Immature natural killer cell (primary cell): ENCODE results near the gene TKT. TPM values are rescaled to one million over a fixed set of nuclear protein-coding genes. Genes with fewer than 3 reads are reported as not detected.
A peak's percentile ranks its signal among the peaks of the same experiment; 100 is the strongest.
"Not testable (repeated sequence)": the region's sequence is repeated elsewhere in the genome, so short reads cannot be mapped to it uniquely, and the experiment has no call there.

Experiments
- DNase-seq, 3 donors: peaks; one replicate each; pipeline ENCODE4 v3.0.0; 2022; ENCODE audit warnings: mixed read lengths in 1 of 3
- H3K27ac Mint-ChIP-seq, 6 donors: one replicate each; pipeline ENCODE4 v1.8.0; 2020; ENCODE audit warnings: mixed read lengths in 6 of 6, mild to moderate bottlenecking in 5 of 6, inconsistent platforms in 4 of 6, moderate library complexity in 3 of 6
- H3K27me3 Mint-ChIP-seq, 3 donors: one replicate each; pipeline ENCODE4 v1.8.0; 2020 to 2021; ENCODE audit warnings: low read depth in 3 of 3, mild to moderate bottlenecking in 3 of 3, mixed read lengths in 3 of 3, moderate library complexity in 3 of 3, inconsistent platforms in 1 of 3
- H3K36me3 Mint-ChIP-seq, 3 donors: one replicate each; pipeline ENCODE4 v1.8.0; 2020; ENCODE audit warnings: mixed read lengths in 3 of 3, inconsistent platforms in 2 of 3, mild to moderate bottlenecking in 2 of 3
- H3K4me1 Mint-ChIP-seq, 2 donors: one replicate each; pipeline ENCODE4 v1.8.0; 2020; ENCODE audit warnings: inconsistent platforms in 2 of 2, mild to moderate bottlenecking in 2 of 2, mixed read lengths in 2 of 2, moderate library complexity in 1 of 2
- H3K4me3 Mint-ChIP-seq, 5 donors: one replicate each; pipeline ENCODE4 v1.8.0; 2020; ENCODE audit warnings: mild to moderate bottlenecking in 5 of 5, mixed read lengths in 5 of 5, inconsistent platforms in 3 of 5, moderate library complexity in 3 of 5
- H3K9me3 Mint-ChIP-seq, 6 donors: one replicate each; pipeline ENCODE4 v1.8.0; 2020; ENCODE audit warnings: mild to moderate bottlenecking in 6 of 6, mixed read lengths in 6 of 6, inconsistent platforms in 4 of 6, moderate library complexity in 3 of 6
- polyA plus RNA-seq, 3 donors: library from polyadenylated mRNA; unstranded; fragments of 300-500 nt; fragmentation: Illumina TruSeq; gene quantifications; one replicate each; pipeline ENCODE4 v1.2.3, GENCODE V29; 2021

TKT gene, protein sequence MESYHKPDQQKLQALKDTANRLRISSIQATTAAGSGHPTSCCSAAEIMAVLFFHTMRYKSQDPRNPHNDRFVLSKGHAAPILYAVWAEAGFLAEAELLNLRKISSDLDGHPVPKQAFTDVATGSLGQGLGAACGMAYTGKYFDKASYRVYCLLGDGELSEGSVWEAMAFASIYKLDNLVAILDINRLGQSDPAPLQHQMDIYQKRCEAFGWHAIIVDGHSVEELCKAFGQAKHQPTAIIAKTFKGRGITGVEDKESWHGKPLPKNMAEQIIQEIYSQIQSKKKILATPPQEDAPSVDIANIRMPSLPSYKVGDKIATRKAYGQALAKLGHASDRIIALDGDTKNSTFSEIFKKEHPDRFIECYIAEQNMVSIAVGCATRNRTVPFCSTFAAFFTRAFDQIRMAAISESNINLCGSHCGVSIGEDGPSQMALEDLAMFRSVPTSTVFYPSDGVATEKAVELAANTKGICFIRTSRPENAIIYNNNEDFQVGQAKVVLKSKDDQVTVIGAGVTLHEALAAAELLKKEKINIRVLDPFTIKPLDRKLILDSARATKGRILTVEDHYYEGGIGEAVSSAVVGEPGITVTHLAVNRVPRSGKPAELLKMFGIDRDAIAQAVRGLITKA
- 10 to 100 TPM; 52.6 to 75.2 (median 69.3) TPM for polyA plus RNA-seq

DNA sequence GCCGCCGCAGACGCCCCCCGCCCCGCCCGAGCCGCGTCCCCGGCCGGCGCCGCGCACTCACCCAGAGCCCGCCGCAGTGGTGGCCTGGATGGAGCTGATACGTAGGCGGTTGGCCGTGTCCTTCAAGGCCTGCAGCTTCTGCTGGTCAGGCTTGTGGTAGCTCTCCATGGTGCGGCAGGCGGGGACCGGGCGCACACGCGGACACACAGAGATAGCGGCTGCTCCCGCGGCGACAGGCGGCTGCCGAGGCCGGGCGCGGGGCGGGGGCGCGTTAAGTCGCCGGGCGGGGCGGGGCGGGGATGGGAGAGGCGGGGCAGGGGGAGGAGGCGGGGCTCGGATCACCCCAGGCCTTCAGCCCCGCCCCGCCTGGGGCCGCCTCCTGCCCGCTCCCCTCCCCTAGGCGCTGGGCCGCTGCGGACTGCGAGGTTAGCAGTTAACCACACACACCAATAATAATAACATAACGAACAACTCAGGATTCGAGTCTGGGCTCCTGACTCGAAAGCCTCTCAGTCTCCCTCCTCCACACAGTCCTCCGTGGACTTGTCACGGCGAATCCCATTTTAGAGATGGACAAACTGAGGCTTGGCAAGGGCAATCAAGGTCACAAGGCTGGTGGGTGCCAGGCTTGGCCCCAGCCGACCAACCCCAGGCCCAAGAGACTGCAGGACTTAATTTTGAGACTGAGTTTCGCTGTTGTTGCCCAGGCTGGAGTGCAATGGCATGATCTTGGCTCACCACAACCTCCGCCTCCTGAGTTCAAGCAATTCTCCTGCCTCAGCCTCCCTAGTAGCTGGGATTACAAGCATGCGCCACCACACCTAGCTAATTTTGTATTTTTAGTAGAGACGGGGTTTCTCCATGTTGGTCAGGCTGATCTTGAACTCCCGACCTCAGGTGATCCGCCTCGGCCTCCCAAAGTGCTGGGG, at the start of gene TKT:
Gene TKT, minus strand, starts transcription at position 248 of the 929 bp plus-strand sequence. Its CDS starts 80 bp downstream, at position 168.
- H3K9me3 Mint-ChIP-seq: no peaks in the 10 kb centered on the region
- DNase-seq: peak; percentile 76 to 83 (median 79)
- H3K27me3 Mint-ChIP-seq: peaks cover 0 to 3% (median 1%) of the 10 kb centered on the region in 3 donors
- peaks cover 34 to 37% of the 10 kb centered on the region in 2 donors for H3K4me1 Mint-ChIP-seq
- peak within 1 kb of the TSS; percentile 86 to 90 (median 89) for H3K4me3 Mint-ChIP-seq
- no peaks in the 10 kb centered on the region for H3K36me3 Mint-ChIP-seq
- peak within 1 kb of the TSS; percentile 65 to 86 (median 79) for H3K27ac Mint-ChIP-seq

DNA sequence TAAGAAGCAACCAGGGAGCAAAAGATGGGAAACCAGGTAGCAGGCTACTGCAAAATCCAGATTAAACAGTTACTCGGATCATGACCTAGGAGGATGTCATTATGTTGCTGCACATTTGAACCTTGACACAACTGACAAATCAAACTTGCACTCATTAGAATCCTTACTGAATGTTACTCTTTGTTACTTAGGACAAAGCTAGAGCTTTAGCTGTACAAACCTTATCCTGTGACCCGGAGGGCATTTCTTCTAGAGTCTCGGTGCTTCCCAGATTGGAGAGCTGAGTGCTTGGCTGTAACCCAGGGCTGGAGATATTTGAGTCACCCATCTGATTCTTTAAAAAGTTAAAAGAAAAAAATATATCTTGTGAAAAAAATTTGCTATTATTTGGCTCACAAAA, 48.1 kb upstream of the TKT start:
- H3K4me3 Mint-ChIP-seq: no peak overlapping the region
- H3K27ac Mint-ChIP-seq: no peak overlapping the region
- H3K36me3 Mint-ChIP-seq: peaks cover 0 to 29% (median 10%) of the 10 kb centered on the region in 3 donors
- H3K9me3 Mint-ChIP-seq: no peaks in the 10 kb centered on the region
- H3K4me1 Mint-ChIP-seq: peaks cover 2 to 5% of the 10 kb centered on the region in 2 donors
- no peak for DNase-seq
- H3K27me3 Mint-ChIP-seq: no peaks in the 10 kb centered on the region

DNA sequence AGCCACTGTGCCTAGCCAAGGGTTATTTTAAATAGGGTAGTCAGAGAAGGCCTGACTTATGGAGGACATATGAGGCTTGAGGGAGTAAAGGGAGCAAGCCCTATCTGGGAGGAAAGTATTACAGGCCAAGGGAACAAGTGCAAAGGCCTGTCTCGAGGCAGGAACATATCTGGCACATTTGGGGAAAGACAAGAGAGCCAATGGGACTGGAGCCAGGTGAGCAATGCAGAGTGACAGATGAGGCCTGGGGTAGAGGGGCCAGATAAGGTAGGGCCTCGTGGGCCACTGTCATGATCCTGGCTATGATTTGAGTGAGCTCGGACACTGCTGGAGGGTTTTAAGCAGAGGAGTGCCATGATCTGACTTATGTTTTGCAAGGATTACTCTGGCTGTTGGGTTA, 47.7 kb upstream of the TKT start:
- Mint-ChIP-seq H3K9me3 (no peaks in the 10 kb centered on the region), H3K27me3 (no peaks in the 10 kb centered on the region), H3K4me1 (peaks cover 2 to 5% of the 10 kb centered on the region in 2 donors), H3K36me3 (peaks cover 0 to 26% (median 7%) of the 10 kb centered on the region in 3 donors), H3K27ac (peak overlapping the region in 1 of 6 donors; percentile 1), H3K4me3 (no peak overlapping the region)
- DNase-seq: no peak

DNA sequence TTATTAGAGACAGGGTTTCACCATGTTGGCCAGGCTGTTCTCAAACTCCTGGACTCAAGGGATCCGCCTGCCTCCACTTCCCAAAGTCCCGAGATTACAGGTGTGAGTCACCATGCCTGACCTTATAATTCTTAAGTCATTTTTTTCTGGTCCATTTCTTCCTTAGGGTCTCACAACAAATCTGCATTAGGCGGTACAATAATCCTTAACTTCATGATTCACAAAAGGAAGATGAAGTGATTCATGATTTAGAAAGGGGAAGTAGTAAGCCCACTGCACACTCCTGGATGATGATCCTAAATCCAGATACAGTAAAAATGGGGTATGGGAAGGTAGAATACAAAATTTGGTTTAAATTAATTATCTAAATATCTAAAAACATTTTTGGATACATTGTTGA, 45.0 kb upstream of the TKT start:
- no peak for DNase-seq
- H3K4me3 Mint-ChIP-seq: no peak overlapping the region
- H3K27ac Mint-ChIP-seq: peak overlapping the region in 1 of 6 donors; percentile 3
- no peaks in the 10 kb centered on the region for H3K27me3 Mint-ChIP-seq
- peaks cover 2 to 5% of the 10 kb centered on the region in 2 donors for H3K4me1 Mint-ChIP-seq
- H3K36me3 Mint-ChIP-seq: peaks cover 5 to 21% (median 5%) of the 10 kb centered on the region in 3 donors
- no peaks in the 10 kb centered on the region for H3K9me3 Mint-ChIP-seq

DNA sequence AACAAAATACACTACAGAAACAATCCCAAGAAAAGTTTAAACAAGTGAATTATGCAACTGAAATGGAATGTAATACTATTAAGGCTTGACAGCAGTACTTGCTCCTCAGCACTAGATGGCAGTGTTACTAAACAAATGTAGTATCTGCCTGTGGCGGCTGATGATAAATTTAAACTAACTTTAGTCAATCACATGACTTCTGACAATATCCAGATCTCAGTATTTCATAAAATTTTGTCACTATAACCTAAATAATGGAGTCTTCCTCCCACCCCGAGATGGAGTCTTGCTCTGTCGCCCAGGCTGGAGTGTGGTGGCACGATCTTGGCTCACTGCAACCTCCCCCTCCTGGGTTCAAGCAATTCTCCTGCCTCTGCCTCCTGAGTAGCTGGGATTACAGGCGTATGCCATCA, 43.8 kb upstream of the TKT start:
- not testable (repeated sequence) for H3K9me3 Mint-ChIP-seq, H3K4me1 Mint-ChIP-seq, H3K27me3 Mint-ChIP-seq, H3K27ac Mint-ChIP-seq, H3K4me3 Mint-ChIP-seq
- peaks cover 3 to 21% (median 5%) of the 10 kb centered on the region in 3 donors for H3K36me3 Mint-ChIP-seq
- DNase-seq: peak; percentile 35 to 46 (median 37)

DNA sequence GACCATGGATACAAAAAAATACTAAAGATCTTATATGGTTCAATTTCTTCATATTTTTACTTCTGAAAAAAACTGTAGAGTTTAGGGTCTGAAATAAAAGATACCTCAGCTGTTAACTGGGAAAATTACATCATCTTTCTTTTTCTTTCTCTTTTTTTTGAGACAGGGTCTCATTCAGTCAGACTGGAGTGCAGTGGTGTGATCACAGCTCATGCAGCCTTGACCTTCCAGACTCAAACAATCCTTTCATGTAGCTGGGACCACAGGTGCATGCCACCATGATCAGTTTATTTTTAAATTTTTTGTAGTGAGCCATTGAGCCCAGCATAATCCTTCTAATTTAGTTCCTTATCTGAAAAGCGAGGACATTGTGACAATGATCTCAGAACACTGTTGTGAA, 39.6 kb upstream of the TKT start:
- no peak for DNase-seq
- Mint-ChIP-seq H3K4me1 (peaks cover 2 to 5% of the 10 kb centered on the region in 2 donors), H3K27ac (no peak overlapping the region), H3K27me3 (peaks cover 0 to 4% (median 0%) of the 10 kb centered on the region in 3 donors), H3K36me3 (peaks cover 3 to 20% (median 9%) of the 10 kb centered on the region in 3 donors), H3K4me3 (no peak overlapping the region), H3K9me3 (no peaks in the 10 kb centered on the region)

DNA sequence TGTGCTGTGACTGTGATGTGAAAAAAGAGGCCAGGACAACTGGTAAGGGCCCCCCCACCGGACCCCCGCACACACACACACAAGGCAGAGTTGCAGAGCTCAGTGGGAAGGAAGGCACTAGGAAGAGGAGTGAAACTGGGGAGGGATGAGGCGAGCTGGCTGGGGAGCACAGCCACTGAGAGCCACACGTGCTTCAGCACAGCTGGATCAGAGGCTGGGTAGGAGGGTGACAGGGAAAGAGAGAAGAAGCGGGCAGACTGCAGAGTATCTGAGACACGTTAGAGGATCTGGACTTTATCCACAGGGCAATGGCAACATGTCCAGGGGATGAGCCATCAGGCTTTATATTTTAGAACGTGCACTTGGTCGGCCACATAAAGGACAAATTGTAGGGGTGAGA, 38.0 kb upstream of the TKT start:
- DNase-seq: no peak
- Mint-ChIP-seq H3K27ac (no peak overlapping the region), H3K9me3 (no peaks in the 10 kb centered on the region), H3K36me3 (peaks cover 0 to 24% (median 9%) of the 10 kb centered on the region in 3 donors), H3K27me3 (peaks cover 0 to 4% (median 0%) of the 10 kb centered on the region in 3 donors), H3K4me1 (no peaks in the 10 kb centered on the region), H3K4me3 (no peak overlapping the region)

DNA sequence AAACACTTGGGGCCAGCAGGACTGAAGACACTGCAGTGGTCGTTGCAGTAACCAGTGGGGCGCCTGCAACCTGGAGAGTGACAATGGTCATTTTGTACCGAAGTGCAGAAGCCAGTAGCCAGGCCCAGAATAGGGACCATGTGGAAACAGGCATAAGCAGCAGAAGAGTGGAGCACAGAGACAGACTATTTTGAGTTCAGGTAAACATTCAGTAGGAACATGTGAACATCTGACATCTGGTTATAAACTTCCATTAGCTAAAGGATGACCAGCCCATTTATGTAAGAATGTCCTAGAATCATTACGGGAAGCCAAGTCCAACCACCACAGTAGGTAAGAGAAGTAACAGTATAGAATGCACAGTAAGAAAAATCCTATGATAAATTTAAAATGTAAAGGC, 32.4 kb upstream of the TKT start:
- peaks cover 5 to 45% (median 17%) of the 10 kb centered on the region in 3 donors for H3K36me3 Mint-ChIP-seq
- DNase-seq: no peak
- no peak overlapping the region for H3K4me3 Mint-ChIP-seq
- peak overlapping the region in 2 of 6 donors; percentile 37 to 61 for H3K27ac Mint-ChIP-seq
- H3K4me1 Mint-ChIP-seq: no peaks in the 10 kb centered on the region
- H3K9me3 Mint-ChIP-seq: no peaks in the 10 kb centered on the region
- H3K27me3 Mint-ChIP-seq: peaks cover 0 to 4% (median 0%) of the 10 kb centered on the region in 3 donors

DNA sequence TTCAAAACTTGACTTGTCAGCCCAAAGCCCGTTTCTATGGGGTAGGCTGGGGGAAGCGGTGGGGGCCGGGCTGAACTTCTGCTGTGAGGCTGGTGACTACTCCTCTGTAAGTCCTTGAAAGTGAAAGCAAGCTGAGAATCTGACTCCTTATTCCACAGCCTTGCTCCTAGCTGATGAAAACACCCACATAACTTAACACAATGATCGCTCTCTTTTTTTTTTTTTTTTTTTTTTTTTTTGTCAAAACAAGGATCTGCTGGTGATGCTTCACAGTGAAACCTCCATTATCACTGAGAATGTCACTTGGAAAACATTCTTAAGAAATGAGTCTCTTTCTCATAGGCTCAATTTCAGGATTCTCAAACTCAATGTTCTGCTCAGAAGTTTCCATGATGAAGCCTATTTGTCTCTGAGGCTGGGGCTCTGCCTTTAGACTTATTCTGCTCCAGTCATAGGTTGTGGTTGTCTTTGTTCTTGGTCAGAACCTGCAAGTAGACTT, 31.4 kb upstream of the TKT start:
- peaks cover 0 to under 1% (median 0%) of the 10 kb centered on the region in 3 donors for H3K27me3 Mint-ChIP-seq
- no peak overlapping the region for H3K4me3 Mint-ChIP-seq
- no peaks in the 10 kb centered on the region for H3K9me3 Mint-ChIP-seq
- H3K27ac Mint-ChIP-seq: peak overlapping the region in 2 of 6 donors; percentile 19 to 56
- DNase-seq: no peak
- peaks cover 9 to 38% (median 17%) of the 10 kb centered on the region in 3 donors for H3K36me3 Mint-ChIP-seq
- no peaks in the 10 kb centered on the region for H3K4me1 Mint-ChIP-seq

DNA sequence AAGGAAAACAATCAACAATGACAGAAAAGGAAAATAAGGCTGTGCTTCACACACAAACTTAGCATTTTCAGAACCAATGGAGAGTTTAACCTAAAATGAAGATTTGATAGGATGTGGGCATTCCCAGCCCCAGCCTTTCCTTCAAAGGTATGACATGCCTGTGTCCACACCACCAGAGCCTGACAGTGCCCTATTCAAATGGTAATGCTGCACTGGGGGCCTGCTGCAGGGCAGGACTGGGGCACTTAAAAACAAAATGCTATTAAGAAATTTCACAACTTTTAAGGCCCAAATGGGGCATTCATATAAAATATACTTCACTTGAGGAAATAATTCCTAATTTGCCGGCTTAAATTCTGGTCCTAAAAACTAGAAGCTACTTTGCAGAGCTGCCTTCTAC, 30.9 kb upstream of the TKT start:
- no peaks in the 10 kb centered on the region for H3K4me1 Mint-ChIP-seq
- H3K27ac Mint-ChIP-seq: peak overlapping the region in 1 of 6 donors; percentile 56
- no peak overlapping the region for H3K4me3 Mint-ChIP-seq
- DNase-seq: no peak
- H3K9me3 Mint-ChIP-seq: no peaks in the 10 kb centered on the region
- H3K27me3 Mint-ChIP-seq: no peaks in the 10 kb centered on the region
- peaks cover 9 to 33% (median 17%) of the 10 kb centered on the region in 3 donors for H3K36me3 Mint-ChIP-seq

DNA sequence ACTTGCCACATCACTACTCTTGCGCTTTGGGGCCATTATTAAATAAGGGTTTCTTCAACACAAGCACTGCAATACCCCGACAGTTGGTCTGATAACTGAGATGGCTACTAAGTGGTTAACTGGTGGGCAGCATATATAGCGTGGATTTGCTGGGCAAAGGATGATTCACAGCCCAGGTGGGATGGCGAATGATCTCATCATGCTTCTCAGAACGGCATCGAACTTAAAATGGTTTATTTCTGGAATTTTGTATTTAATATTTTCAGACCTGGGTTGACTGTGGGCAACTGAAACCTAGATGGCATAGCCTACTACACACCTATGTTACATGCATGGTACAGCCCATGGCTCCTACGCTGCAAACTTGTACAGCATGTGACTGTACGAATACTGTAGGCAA, 26.8 kb upstream of the TKT start:
- Mint-ChIP-seq H3K4me3 (no peak overlapping the region), H3K27ac (no peak overlapping the region), H3K9me3 (no peaks in the 10 kb centered on the region), H3K4me1 (no peaks in the 10 kb centered on the region), H3K36me3 (peaks cover 4 to 14% (median 10%) of the 10 kb centered on the region in 3 donors), H3K27me3 (no peaks in the 10 kb centered on the region)
- DNase-seq: no peak

DNA sequence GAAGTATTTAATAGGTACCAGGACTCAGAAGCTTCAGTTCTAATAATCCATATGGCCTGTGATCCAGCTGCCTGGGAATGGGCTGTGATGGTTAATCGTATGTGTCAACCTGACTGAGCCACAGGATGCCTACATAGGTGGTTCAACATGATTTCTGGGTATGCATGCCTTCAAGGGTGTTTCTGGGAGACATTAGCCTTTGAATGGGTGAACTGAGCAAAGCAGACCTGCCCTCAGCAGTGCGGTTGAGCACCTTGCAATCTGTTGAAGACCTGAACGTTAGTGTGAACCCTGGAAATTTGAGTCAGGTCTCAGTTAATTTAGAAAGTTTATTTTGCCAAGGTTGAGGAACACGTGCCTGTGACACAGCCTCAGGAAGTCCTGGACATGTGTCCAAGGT, 22.8 kb upstream of the TKT start:
- H3K4me1 Mint-ChIP-seq: no peaks in the 10 kb centered on the region
- H3K36me3 Mint-ChIP-seq: peaks cover 0 to 4% (median 0%) of the 10 kb centered on the region in 3 donors
- DNase-seq: no peak
- no peaks in the 10 kb centered on the region for H3K9me3 Mint-ChIP-seq
- no peak overlapping the region for H3K4me3 Mint-ChIP-seq
- no peak overlapping the region for H3K27ac Mint-ChIP-seq
- no peaks in the 10 kb centered on the region for H3K27me3 Mint-ChIP-seq

DNA sequence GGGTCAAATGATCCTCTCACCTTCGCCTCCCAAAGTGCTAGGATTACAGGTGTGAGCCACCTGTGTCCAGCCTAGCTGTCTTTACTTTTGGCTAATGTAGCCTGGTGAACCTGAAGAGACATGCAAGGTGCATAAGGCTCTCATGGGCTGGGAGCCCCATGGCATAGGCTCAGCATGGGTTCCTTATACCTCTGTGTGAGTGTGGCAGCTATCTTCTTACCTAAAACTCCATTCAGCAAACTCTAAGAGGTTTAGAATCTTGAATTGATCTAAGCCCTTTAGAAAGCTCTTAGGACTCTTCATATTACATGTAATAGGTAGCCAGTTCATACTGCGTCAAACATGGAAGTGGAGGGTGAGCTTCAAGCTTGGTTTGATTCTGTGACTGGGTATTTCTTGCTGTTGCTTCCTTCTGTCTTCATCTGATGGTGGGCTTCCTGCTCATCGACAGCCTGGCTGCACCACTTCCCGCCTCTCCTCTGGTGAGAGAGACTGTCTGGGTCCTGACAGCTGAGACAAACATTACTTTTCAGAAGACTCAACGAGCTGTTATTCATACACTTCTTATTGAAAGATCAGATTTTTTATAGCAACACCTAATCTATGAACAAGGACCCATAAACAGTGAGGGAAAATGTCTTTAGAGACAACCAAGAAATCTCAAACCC, 19.2 kb upstream of the TKT start:
- H3K4me3 Mint-ChIP-seq: no peak overlapping the region

More for the DNA sequence above, 19.2 kb upstream of the TKT start:
- DNase-seq: no peak
- H3K9me3 Mint-ChIP-seq: no peaks in the 10 kb centered on the region
- no peaks in the 10 kb centered on the region for H3K4me1 Mint-ChIP-seq
- peaks cover 0 to 4% (median 0%) of the 10 kb centered on the region in 3 donors for H3K27me3 Mint-ChIP-seq
- peak overlapping the region in 1 of 6 donors; percentile 58 for H3K27ac Mint-ChIP-seq
- no peaks in the 10 kb centered on the region for H3K36me3 Mint-ChIP-seq
